Measurements from ENCODE around the gene C1orf159. TPM values are rescaled to one million over a fixed set of nuclear protein-coding genes. Genes with fewer than 3 reads are reported as not detected.

Gene C1orf159
- total and polyA plus RNA-seq, 9 of the 15 experiments (the other 6 are each of a cell fraction or from before 2014, with no cell fraction given): 0.28 to 54.9 (median 10.6) TPM

DNA sequence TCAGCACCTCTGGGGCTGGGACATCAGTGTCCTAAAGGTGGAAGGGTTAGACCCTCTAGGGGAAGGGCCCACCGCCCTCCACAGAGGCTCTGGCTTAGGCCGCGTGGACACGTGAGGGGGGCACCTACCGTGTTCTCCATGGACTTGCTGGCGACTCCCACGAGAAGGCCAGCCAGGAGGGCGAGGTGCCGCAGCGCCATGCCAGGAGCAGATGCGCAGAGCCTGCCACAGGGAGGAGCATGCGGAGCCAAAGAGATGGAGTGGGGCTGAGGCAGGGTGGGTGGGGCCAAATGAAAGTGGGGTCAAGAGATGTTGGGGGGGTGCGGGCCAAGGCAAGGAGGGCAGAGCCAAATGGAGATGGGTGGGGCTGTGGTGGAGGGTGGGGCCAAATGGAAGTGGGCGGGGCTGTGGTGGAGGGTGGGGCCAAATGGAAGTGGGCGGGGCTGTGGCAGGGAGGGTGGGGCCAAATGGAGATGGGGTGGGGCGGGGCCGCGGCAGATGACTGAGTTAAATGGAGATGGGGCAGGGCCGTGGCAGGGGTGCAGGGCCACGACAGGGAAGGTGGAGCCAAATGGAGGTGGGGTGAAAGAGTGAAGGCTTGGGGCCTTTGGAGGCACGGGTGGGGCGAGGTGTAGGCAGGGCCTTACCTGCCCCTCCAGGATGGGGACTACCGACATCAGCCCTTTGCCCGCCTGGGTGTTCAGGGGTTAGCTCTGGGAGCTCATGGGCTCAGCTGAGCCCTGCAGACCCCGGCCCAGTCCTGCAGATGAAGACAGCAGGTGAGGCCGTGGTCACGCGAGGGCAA is 24.3 kb downstream of the C1orf159 start (continued):
- TF ChIP-seq, protein P1, sequence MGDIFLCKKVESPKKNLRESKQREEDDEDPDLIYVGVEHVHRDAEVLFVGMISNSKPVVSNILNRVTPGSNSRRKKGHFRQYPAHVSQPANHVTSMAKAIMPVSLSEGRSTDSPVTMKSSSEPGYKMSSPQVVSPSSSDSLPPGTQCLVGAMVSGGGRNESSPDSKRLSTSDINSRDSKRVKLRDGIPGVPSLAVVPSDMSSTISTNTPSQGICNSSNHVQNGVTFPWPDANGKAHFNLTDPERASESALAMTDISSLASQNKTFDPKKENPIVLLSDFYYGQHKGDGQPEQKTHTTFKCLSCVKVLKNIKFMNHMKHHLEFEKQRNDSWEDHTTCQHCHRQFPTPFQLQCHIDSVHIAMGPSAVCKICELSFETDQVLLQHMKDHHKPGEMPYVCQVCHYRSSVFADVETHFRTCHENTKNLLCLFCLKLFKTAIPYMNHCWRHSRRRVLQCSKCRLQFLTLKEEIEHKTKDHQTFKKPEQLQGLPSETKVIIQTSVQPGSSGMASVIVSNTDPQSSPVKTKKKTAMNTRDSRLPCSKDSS (IDR thresholded peaks at IDR 0.05; ENCODE audit: low read depth, partially characterized antibody): no peak
- TF ChIP-seq ZNF589 (CRISPR knock-in tag; IDR thresholded peaks at IDR 0.05; ENCODE audit: low read depth) (no peak), ZNF79 (CRISPR knock-in tag; IDR thresholded peaks at IDR 0.05; ENCODE audit: low read depth) (no peak), ZNF121 (CRISPR knock-in tag; conservative IDR thresholded peaks at IDR 0.05) (no peak), PHF21A (IDR thresholded peaks at IDR 0.05; ENCODE audit: borderline replicate concordance, low read depth) (no peak), SREBF2 (CRISPR knock-in tag; IDR thresholded peaks at IDR 0.05) (no peak), CHD1 (IDR thresholded peaks at IDR 0.05; ENCODE audit: low read length) (no peak), SMC3 (conservative IDR thresholded peaks at IDR 0.05; ENCODE audit: insufficient read depth, low read depth, low read length) (no peak), ZNF707 (CRISPR knock-in tag; conservative IDR thresholded peaks at IDR 0.05) (no peak), ZNF274 (IDR thresholded peaks at IDR 0.05; ENCODE audit: borderline replicate concordance, low read depth, low read length) (no peak), GABPA (tag; conservative IDR thresholded peaks at IDR 0.05; ENCODE audit: low read depth) (no peak), MBD2 (IDR thresholded peaks at IDR 0.05; ENCODE audit: borderline replicate concordance, low read depth) (no peak), PTRF (tag; IDR thresholded peaks at IDR 0.05) (no peak), SP1 (CRISPR knock-in tag; IDR thresholded peaks at IDR 0.05) (peak; percentile 65; the same call in 1 of the 2 replicates), ZFP1 (CRISPR knock-in tag; IDR thresholded peaks at IDR 0.05) (no peak), SMARCC2 (IDR thresholded peaks at IDR 0.05; ENCODE audit: low read depth) (no peak), SRSF7 (optimal IDR thresholded peaks at IDR 0.05; ENCODE audit: low read depth, low read length) (no peak), KHSRP (IDR thresholded peaks at IDR 0.05) (no peak), PHB2 (IDR thresholded peaks at IDR 0.05; ENCODE audit: low read depth) (no peak), KLF16 (IDR thresholded peaks at IDR 0.05) (no peak)
- TF ChIP-seq, protein P2, sequence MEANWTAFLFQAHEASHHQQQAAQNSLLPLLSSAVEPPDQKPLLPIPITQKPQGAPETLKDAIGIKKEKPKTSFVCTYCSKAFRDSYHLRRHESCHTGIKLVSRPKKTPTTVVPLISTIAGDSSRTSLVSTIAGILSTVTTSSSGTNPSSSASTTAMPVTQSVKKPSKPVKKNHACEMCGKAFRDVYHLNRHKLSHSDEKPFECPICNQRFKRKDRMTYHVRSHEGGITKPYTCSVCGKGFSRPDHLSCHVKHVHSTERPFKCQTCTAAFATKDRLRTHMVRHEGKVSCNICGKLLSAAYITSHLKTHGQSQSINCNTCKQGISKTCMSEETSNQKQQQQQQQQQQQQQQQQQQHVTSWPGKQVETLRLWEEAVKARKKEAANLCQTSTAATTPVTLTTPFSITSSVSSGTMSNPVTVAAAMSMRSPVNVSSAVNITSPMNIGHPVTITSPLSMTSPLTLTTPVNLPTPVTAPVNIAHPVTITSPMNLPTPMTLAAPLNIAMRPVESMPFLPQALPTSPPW (CRISPR knock-in tag; IDR thresholded peaks at IDR 0.05): peak; percentile 37
- TF ChIP-seq, protein P3, sequence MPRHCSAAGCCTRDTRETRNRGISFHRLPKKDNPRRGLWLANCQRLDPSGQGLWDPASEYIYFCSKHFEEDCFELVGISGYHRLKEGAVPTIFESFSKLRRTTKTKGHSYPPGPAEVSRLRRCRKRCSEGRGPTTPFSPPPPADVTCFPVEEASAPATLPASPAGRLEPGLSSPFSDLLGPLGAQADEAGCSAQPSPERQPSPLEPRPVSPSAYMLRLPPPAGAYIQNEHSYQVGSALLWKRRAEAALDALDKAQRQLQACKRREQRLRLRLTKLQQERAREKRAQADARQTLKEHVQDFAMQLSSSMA (CRISPR knock-in tag; IDR thresholded peaks at IDR 0.05): no peak
- TF ChIP-seq, protein P4, sequence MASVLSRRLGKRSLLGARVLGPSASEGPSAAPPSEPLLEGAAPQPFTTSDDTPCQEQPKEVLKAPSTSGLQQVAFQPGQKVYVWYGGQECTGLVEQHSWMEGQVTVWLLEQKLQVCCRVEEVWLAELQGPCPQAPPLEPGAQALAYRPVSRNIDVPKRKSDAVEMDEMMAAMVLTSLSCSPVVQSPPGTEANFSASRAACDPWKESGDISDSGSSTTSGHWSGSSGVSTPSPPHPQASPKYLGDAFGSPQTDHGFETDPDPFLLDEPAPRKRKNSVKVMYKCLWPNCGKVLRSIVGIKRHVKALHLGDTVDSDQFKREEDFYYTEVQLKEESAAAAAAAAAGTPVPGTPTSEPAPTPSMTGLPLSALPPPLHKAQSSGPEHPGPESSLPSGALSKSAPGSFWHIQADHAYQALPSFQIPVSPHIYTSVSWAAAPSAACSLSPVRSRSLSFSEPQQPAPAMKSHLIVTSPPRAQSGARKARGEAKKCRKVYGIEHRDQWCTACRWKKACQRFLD (CRISPR knock-in tag; IDR thresholded peaks at IDR 0.05): no peak
